Esophagus squamous epithelium (tissue), 5 donors: ENCODE data around the gene KLHL15. TPM values are rescaled to one million over a fixed set of nuclear protein-coding genes. Genes with fewer than 3 reads are reported as not detected.

Experiments used
- DNase-seq: peaks from one replicate; lab custom pipeline; 2025; lab: John Stamatoyannopoulos, UW
- H3K27ac ChIP-seq, 4 donors: fragments of 200-600 bp; sonication (generic); one replicate each; pipeline ENCODE4 v1.5.1; 2016 to 2019; ENCODE audit warnings: mild to moderate bottlenecking in 1 of 4
- H3K27me3 ChIP-seq, 4 donors: fragments of 200-600 bp; sonication (generic); 1 replicate in 3 of 4; 2 replicates in 1 of 4; pipeline versions ENCODE4 v1.5.1 to v1.6.0; 2017 to 2021; ENCODE audit warnings: antibody characterized with exemption in 1 of 4
- H3K36me3 ChIP-seq, 3 donors: fragments of 200-600 bp; sonication (generic); one replicate each; pipeline ENCODE4 v1.5.1; 2016 to 2019
- H3K4me1 ChIP-seq, 3 donors: fragments of 200-600 bp; sonication (generic); one replicate each; pipeline ENCODE4 v1.5.1; 2017 to 2019
- H3K4me3 ChIP-seq, 4 donors: fragments of 200-600 bp; sonication (generic); 1 replicate in 3 of 4; 2 replicates in 1 of 4; pipeline ENCODE4 v1.5.1; 2016 to 2019; ENCODE audit warnings: mild to moderate bottlenecking in 2 of 4, moderate library complexity in 1 of 4
- H3K9me3 ChIP-seq, 3 donors: fragments of 200-600 bp; sonication (generic); one replicate each; pipeline ENCODE4 v1.5.1; 2016 to 2019
- CTCF ChIP-seq, 6 experiments: fragments of 450-650 bp in 4 of 6; fragments of 200-600 bp in 2 of 6; sonication (generic) in 2 of 6; IDR thresholded peaks; one replicate each; pipeline ENCODE4 v1.5.1; 2016 to 2019; ENCODE audit warnings: antibody characterized with exemption in 6 of 6, mild to moderate bottlenecking in 4 of 6, moderate library complexity in 4 of 6
- POLR2A ChIP-seq, 4 donors: fragments of 450-650 bp; IDR thresholded peaks; one replicate each; pipeline ENCODE4 v1.6.1; 2017; ENCODE audit warnings: antibody characterized with exemption in 4 of 4, mild to moderate bottlenecking in 4 of 4, moderate library complexity in 3 of 4
- WGBS, 2 donors: methylation state at CpG; one replicate each; pipeline ENCODE4 v1.1.5; 2018; 5-methylcytosine and 5-hydroxymethylcytosine counted together
- intact Hi-C: fragments of 100-400 bp; cut with DNase I; formaldehyde crosslinking; loops from one replicate; pipeline ENCODE4 v1.15.0; 2022
- total RNA-seq, 4 donors: library from RNA; depleted of rRNA; stranded (reverse); fragments of >200 nt; gene quantifications; one replicate each; pipeline ENCODE4 v1.1.0, GENCODE V29; 2016
- donor health status: DM: yes; HTN: yes; CAD: no.

Gene KLHL15
- total RNA-seq, 4 donors from 2014 or later, result 2.5 to 11.8 (median 5.4) TPM

GRCh38 chrX:24026432-24026831 is 554 bp downstream of the KLHL15 start:
- Histone ChIP-seq H3K9me3 (no peaks in the 10 kb centered on the region), H3K27ac (peak overlapping the region; percentile 89 to 98 (median 96)), H3K27me3 (no peaks in the 10 kb centered on the region), H3K4me1 (peaks cover 0 to 13% (median 0%) of the 10 kb centered on the region in 3 donors), H3K4me3 (peak overlapping the region; percentile 65 to 87 (median 78)), H3K36me3 (no peaks in the 10 kb centered on the region)
- intact Hi-C loops, result no loop called here
- TF ChIP-seq POLR2A (IDR thresholded peaks at IDR 0.05) (no peak), CTCF (IDR thresholded peaks at IDR 0.05) (no peak)
- no peak for DNase-seq
- 17 to 42% methylated on average over 7 to 13 of the region's 13 CpGs for WGBS, 2 donors

- Histone ChIP-seq H3K36me3 (no peaks in the 10 kb centered on the region), H3K4me3 (peak overlapping the region; percentile 65 to 87 (median 78)), H3K9me3 (no peaks in the 10 kb centered on the region), H3K4me1 (peaks cover 0 to 13% (median 0%) of the 10 kb centered on the region in 3 donors), H3K27ac (peak overlapping the region; percentile 89 to 98 (median 96)), H3K27me3 (no peaks in the 10 kb centered on the region)
- DNase-seq, result no peak
- intact Hi-C loops, result no loop called here
- 4 to 44% methylated on average over 8 to 19 of the region's 46 CpGs for WGBS, 2 donors
- no peak for TF ChIP-seq CTCF (IDR thresholded peaks at IDR 0.05)
- TF ChIP-seq POLR2A (IDR thresholded peaks at IDR 0.05), result peak in 1 of 4 donors; percentile 55
Observed at GRCh38 chrX:24025741-24026403, 1.1 kb downstream of the KLHL15 start.

GRCh38 chrX:24024819-24025740 is 1.9 kb downstream of the KLHL15 start:
- peak; percentile 13 for DNase-seq
- peak overlapping the region; percentile 89 to 98 (median 96) for H3K27ac ChIP-seq
- WGBS, 2 donors, result 49% methylated on average over 22 of the region's 111 CpGs; no CpG with 5 or more reads in 1 of the 2 donors
- H3K36me3 ChIP-seq, result no peaks in the 10 kb centered on the region
- peaks cover 0 to 13% (median 0%) of the 10 kb centered on the region in 3 donors for H3K4me1 ChIP-seq
- H3K27me3 ChIP-seq, result no peaks in the 10 kb centered on the region
- peak overlapping the region; percentile 65 to 87 (median 78) for H3K4me3 ChIP-seq
- TF ChIP-seq CTCF (IDR thresholded peaks at IDR 0.05) (peak in 2 of 6 experiments; percentile 22 to 31), POLR2A (IDR thresholded peaks at IDR 0.05) (peak in 2 of 4 donors; percentile 84)
- H3K9me3 ChIP-seq, result no peaks in the 10 kb centered on the region
- intact Hi-C loops, result no loop called here

GRCh38 chrX:24023972-24024669 is 2.9 kb downstream of the KLHL15 start:
- no peak for TF ChIP-seq POLR2A (IDR thresholded peaks at IDR 0.05)
- no peak for TF ChIP-seq CTCF (IDR thresholded peaks at IDR 0.05)
- 0 to 37% methylated on average over 19 of the region's 19 CpGs for WGBS, 2 donors
- no peaks in the 10 kb centered on the region for H3K9me3 ChIP-seq
- H3K4me3 ChIP-seq, result peak overlapping the region; percentile 65 to 87 (median 78)
- H3K4me1 ChIP-seq, result peaks cover 0 to 13% (median 0%) of the 10 kb centered on the region in 3 donors
- H3K27me3 ChIP-seq, result no peaks in the 10 kb centered on the region
- no peaks in the 10 kb centered on the region for H3K36me3 ChIP-seq
- peak overlapping the region; percentile 89 to 98 (median 96) for H3K27ac ChIP-seq
- intact Hi-C loops, result no loop called here
- DNase-seq, result no peak
